ENCODE measurements around the gene NFKBIL1. TPM values are rescaled to one million over a fixed set of nuclear protein-coding genes. Genes with fewer than 3 reads are reported as not detected.

NFKBIL1 gene
- total RNA-seq, 1 experiment from 2014 or later: 15.1 TPM

GRCh38 chr6:31547727-31548543 lies 527 bp downstream of the NFKBIL1 start:
- Histone ChIP-seq H3K79me1 (ENCODE audit: insufficient read depth, low read depth, low read length, poor library complexity, severe bottlenecking) (peaks cover 3% of the 10 kb centered on the region), H3K4me2 (ENCODE audit: insufficient read depth, insufficient read length, low read length) (peak overlapping the region; percentile 56), H2AFZ (ENCODE audit: low read length) (no peak overlapping the region), H3K9ac (ENCODE audit: extremely low read depth, insufficient read length, low read length) (peak overlapping the region; percentile 18), H3K23me2 (ENCODE audit: insufficient read length, low read depth, low read length, poor library complexity, severe bottlenecking) (no peaks in the 10 kb centered on the region), H3K23ac (ENCODE audit: insufficient read length, low read depth, low read length) (no peak overlapping the region), H3K27ac (ENCODE audit: insufficient read length, low read depth, low read length) (no peak overlapping the region), H4K8ac (replicated peaks; ENCODE audit: insufficient read length, low read depth, low read length) (no peak overlapping the region), H4K20me1 (ENCODE audit: control insufficient read depth, insufficient read depth, insufficient read length) (no peaks in the 10 kb centered on the region), H4K91ac (ENCODE audit: insufficient read length, low read depth, low read length) (no peak overlapping the region), H3T11ph (ENCODE audit: low read length) (no peak overlapping the region), H2BK5ac (ENCODE audit: insufficient read length, low read length) (no peak overlapping the region), H2BK120ac (ENCODE audit: low read depth, low read length, poor library complexity, severe bottlenecking) (no peak overlapping the region), H2AK5ac (ENCODE audit: insufficient read length, low read length) (no peak overlapping the region), H2BK15ac (ENCODE audit: low read depth, low read length) (no peak overlapping the region), H3K14ac (ENCODE audit: insufficient read depth, low read length) (no peak overlapping the region; the same call in 1 of the 2 replicates), H3K4ac (ENCODE audit: low read depth, low read length) (0 out of 2 replicates have a peak overlapping the region, but pooled peaks have one; percentile 88), H3K9me3 (ENCODE audit: control insufficient read depth, low read depth, low read length) (no peaks in the 10 kb centered on the region), H3K79me2 (ENCODE audit: insufficient read depth, low read length) (no peaks in the 10 kb centered on the region; the same call in 1 of the 2 replicates), H3K4me1 (ENCODE audit: insufficient read depth, low read length) (no peaks in the 10 kb centered on the region; the same call in 1 of the 2 replicates), H3K56ac (ENCODE audit: insufficient read length, low read depth, low read length) (no peak overlapping the region), H4K5ac (ENCODE audit: insufficient read length, low read depth, low read length) (no peak overlapping the region), H3K27me3 (ENCODE audit: insufficient read depth, low read length) (no peaks in the 10 kb centered on the region), H3K18ac (ENCODE audit: insufficient read length, low read depth, low read length) (no peak overlapping the region), H2BK20ac (ENCODE audit: low read depth, low read length, poor library complexity, severe bottlenecking) (no peak overlapping the region), H2BK12ac (ENCODE audit: insufficient read length, low read depth, low read length) (no peak overlapping the region)
- 100% methylated on average over 1 of the region's 24 CpGs for WGBS (ENCODE audit: extremely low coverage, insufficient read length, low lambda C conversion rate)
- peak overlapping the region; percentile 70 to 84 for H3K4me3 Mint-ChIP-seq
- H3K4me1 Mint-ChIP-seq: peaks cover 18 to 29% of the 10 kb centered on the region in 2 experiments
- peaks cover 6 to 32% (median 19%) of the 10 kb centered on the region in 3 experiments; a peak in 6 of 7 replicates for H3K36me3 Mint-ChIP-seq (ENCODE audit: insufficient read depth in 1 of 3, low read depth in 3 of 3)
- no peaks in the 10 kb centered on the region for H3K9me3 Mint-ChIP-seq
- no peak for TF ChIP-seq CTCF (conservative IDR thresholded peaks at IDR 0.05)
- peak overlapping the region; percentile 89 to 97 (median 94) for H3K27ac Mint-ChIP-seq
- DNase-seq: no peak
- no peaks in the 10 kb centered on the region for H3K27me3 Mint-ChIP-seq (ENCODE audit: low read depth)

Data from H9 (cell line).